HepG2 (cell line): ENCODE measurements around the gene LRPPRC. TPM values are rescaled to one million over a fixed set of nuclear protein-coding genes. Genes with fewer than 3 reads are reported as not detected.

Experiments
- ATAC-seq: fragments of 200-7000 bp; cut with Tn5 transposase; 3 replicates; pipeline ENCODE4 v1.9.1; 2020; ENCODE audit warnings: mild to moderate bottlenecking, moderate library complexity
- BruUV-seq: library from RNA; stranded (reverse); fragments of 400-500 nt; replicated peaks from 2 replicates; lab custom pipeline; 2021; lab: Mats Ljungman, UMichigan
- CTCF ChIA-PET: fragments of 300-600 bp; formaldehyde crosslinking; extraction: SDS; loops from one replicate; lab custom pipeline; 2021; ENCODE audit warnings: low total read pairs, inconsistent platforms, low intra/inter-chr PET ratio; lab: Yijun Ruan, JAX
- POLR2A ChIA-PET: fragments of 350-600 bp; sonication (Branson Sonifier 250); formaldehyde crosslinking; loops from one replicate; lab custom pipeline; 2020; ENCODE audit warnings: antibody characterized with exemption, inconsistent platforms; lab: Yijun Ruan, JAX
- DNase-seq: peaks from one replicate; pipeline ENCODE4 v3.0.0-alpha.2; 2015; ENCODE audit warnings: low spot score
- FAIRE-seq: peaks from 3 replicates; lab custom pipeline; 2011; peaks lifted over from hg19 to GRCh38; lab: Jason Lieb, UNC
- H2AFZ ChIP-seq: one replicate; pipeline ENCODE4 v1.6.1; 2011; ENCODE audit warnings: low read length, inconsistent platforms
- H3K27ac ChIP-seq: fragments of 300-600 bp; 3 replicates; pipeline ENCODE4 v1.8.0; 2011; ENCODE audit warnings: mixed run types, mild to moderate bottlenecking, mixed read lengths, low read length, inconsistent platforms; ENCODE audit not compliant: insufficient read depth; ENCODE audit errors: extremely low read length
- H3K27me3 ChIP-seq, 2 experiments: fragments of 200-600 bp in 1 of 2; 2 replicates in 1 of 2; 3 replicates in 1 of 2; pipeline versions ENCODE4 v1.6.0 to v1.8.0; 2011; ENCODE audit warnings: low read length in 2 of 2, mild to moderate bottlenecking in 2 of 2, moderate library complexity in 2 of 2, inconsistent platforms in 1 of 2; ENCODE audit not compliant: insufficient read depth in 2 of 2, control insufficient read depth in 1 of 2
- H3K36me3 ChIP-seq, 2 experiments: fragments of 200-600 bp in 1 of 2; replicated peaks in 1 of 2; 2 replicates in 1 of 2; 3 replicates in 1 of 2; pipeline versions ENCODE4 v1.5.1 to v1.8.0; 2011; ENCODE audit warnings: low read length in 2 of 2, inconsistent platforms in 1 of 2; ENCODE audit not compliant: insufficient read depth in 2 of 2, control insufficient read depth in 1 of 2
- H3K4me1 ChIP-seq: 2 replicates; pipeline ENCODE4 v1.5.1; 2012; ENCODE audit warnings: low read length, inconsistent platforms; ENCODE audit not compliant: insufficient read depth
- H3K4me2 ChIP-seq: 2 replicates; pipeline ENCODE4 v1.6.0; 2011; ENCODE audit warnings: low read depth, low read length, inconsistent platforms
- H3K4me3 ChIP-seq, 3 experiments: fragments of 200-600 bp in 1 of 3; sonication (generic), shearing (Covaris generic) in 1 of 3; replicated peaks in 1 of 3; 2 replicates each; pipeline ENCODE4 v1.5.1; 2011 to 2016; ENCODE audit warnings: low read length in 3 of 3, inconsistent platforms in 2 of 3, low read depth in 2 of 3, mild to moderate bottlenecking in 2 of 3, control low read depth in 1 of 3, mixed read lengths in 1 of 3; ENCODE audit not compliant: insufficient read depth in 1 of 3
- H3K79me2 ChIP-seq: one replicate; pipeline ENCODE4 v1.6.1; 2011; ENCODE audit warnings: low read length, inconsistent platforms; ENCODE audit not compliant: insufficient read depth
- H3K9ac ChIP-seq: 2 replicates; pipeline ENCODE4 v1.6.0; 2011; ENCODE audit warnings: mild to moderate bottlenecking, low read depth, low read length, inconsistent platforms; ENCODE audit not compliant: insufficient read depth
- H3K9me3 ChIP-seq: 2 replicates; pipeline ENCODE4 v1.5.1; 2012; ENCODE audit warnings: mild to moderate bottlenecking, low read length
- H4K20me1 ChIP-seq: 2 replicates; pipeline ENCODE4 v1.6.0; 2011; ENCODE audit warnings: inconsistent platforms, mild to moderate bottlenecking, low read length, moderate library complexity; ENCODE audit not compliant: insufficient read depth
- AGO2 ChIP-seq: fragments of 200-400 bp; formaldehyde crosslinking; optimal IDR thresholded peaks from 2 replicates; pipeline ENCODE3; 2017; ENCODE audit warnings: mild to moderate bottlenecking, low read depth, low read length, moderate library complexity
- CBX5 ChIP-seq: sonication (generic); formaldehyde crosslinking; IDR thresholded peaks from 2 replicates; pipeline ENCODE4 v1.4.0; 2020; ENCODE audit warnings: missing genetic modification reagents, borderline replicate concordance
- FOXJ3 ChIP-seq: sonication (generic); formaldehyde crosslinking; IDR thresholded peaks from 2 replicates; pipeline ENCODE4 v1.4.0; 2020; ENCODE audit warnings: missing genetic modification reagents, mild to moderate bottlenecking, borderline replicate concordance
- HNF4A ChIP-seq: sonication (generic); formaldehyde crosslinking; IDR thresholded peaks from 2 replicates; pipeline ENCODE4 v1.4.0; 2020; ENCODE audit warnings: missing genetic modification reagents
- MBD4 ChIP-seq: IDR thresholded peaks from 2 replicates; pipeline ENCODE4 v1.6.1; 2012; ENCODE audit warnings: low read length, inconsistent platforms, borderline replicate concordance
- THYN1 ChIP-seq: sonication (generic); formaldehyde crosslinking; IDR thresholded peaks from 2 replicates; pipeline ENCODE4 v1.8.1; 2023; ENCODE audit warnings: low read depth, mild to moderate bottlenecking, moderate library complexity, missing genetic modification reagents, borderline replicate concordance
- TRIM24 ChIP-seq: sonication (generic); formaldehyde crosslinking; IDR thresholded peaks from 2 replicates; pipeline ENCODE4 v1.8.0; 2022; ENCODE audit warnings: mild to moderate bottlenecking, missing genetic modification reagents
- ZNF468 ChIP-seq: sonication (generic); formaldehyde crosslinking; IDR thresholded peaks from 2 replicates; pipeline ENCODE4 v1.8.0; 2022; ENCODE audit warnings: mild to moderate bottlenecking, moderate library complexity, missing genetic modification reagents
- ZNF879 ChIP-seq: sonication (generic); formaldehyde crosslinking; IDR thresholded peaks from 2 replicates; pipeline ENCODE4 v1.8.1; 2023; ENCODE audit warnings: missing genetic modification reagents
- WGBS: methylation state at CpG from one replicate; pipeline ENCODE4 v1.1.6; 2017; ENCODE audit warnings: low lambda C conversion rate; 5-methylcytosine and 5-hydroxymethylcytosine counted together
- in situ Hi-C: cut with HindIII; loops from 2 replicates; pipeline ENCODE4 v1.10.0; 2017; ENCODE audit warnings: low pct_unique_long_range_greater_than_20kb; ENCODE audit not compliant: extremely low pct_ligation_motif_present
- intact Hi-C: fragments of 100-400 bp; cut with micrococcal nuclease; formaldehyde crosslinking; loops from one replicate; pipeline ENCODE4 v1.10.0; 2022; ENCODE audit not compliant: unreplicated experiment
- polyA plus RNA-seq, 8 experiments: library from polyadenylated mRNA; depleted of rRNA in 3 of 8; stranded (reverse) in 7 of 8; unstranded in 1 of 8; fragments of >200 nt; fragmentation: Illumina TruSeq in 4 of 8; extraction: Trizol in 4 of 8; gene quantifications; 2 replicates each; pipeline versions ENCODE4 v1.2.1 to v1.2.3, GENCODE V29; 2011 to 2016; ENCODE audit warnings: low read depth in 4 of 8, missing spikeins in 1 of 8, mixed read lengths in 1 of 8; ENCODE audit not compliant: insufficient read depth in 1 of 8
- total RNA-seq, 5 experiments: library from RNA; depleted of rRNA; stranded (reverse); fragments of >200 nt; fragmentation: Illumina TruSeq; extraction: Trizol; gene quantifications; 2 replicates each; pipeline ENCODE4 v1.2.3, GENCODE V29; 2016; ENCODE audit warnings: low read depth in 1 of 5
- TF ChIP-seq, protein P1 (sequence below), 2 experiments: sonication (generic) in 1 of 2; formaldehyde crosslinking in 1 of 2; IDR thresholded peaks; 2 replicates each; pipeline versions ENCODE4 v1.4.0 to v1.6.1; 2018 to 2020; ENCODE audit warnings: missing genetic modification reagents in 2 of 2, borderline replicate concordance in 1 of 2, low read depth in 1 of 2, mild to moderate bottlenecking in 1 of 2, missing biosample characterization in 1 of 2
- TF ChIP-seq, protein P2 (sequence below): fragments of 450-650 bp; IDR thresholded peaks from 2 replicates; pipeline ENCODE4 v1.6.1; 2016

Gene LRPPRC
- total and polyA plus RNA-seq, 2 of the 13 experiments (the other 11 are each of a cell fraction or from before 2014, with no cell fraction given) = 117 to 167 TPM

DNA sequence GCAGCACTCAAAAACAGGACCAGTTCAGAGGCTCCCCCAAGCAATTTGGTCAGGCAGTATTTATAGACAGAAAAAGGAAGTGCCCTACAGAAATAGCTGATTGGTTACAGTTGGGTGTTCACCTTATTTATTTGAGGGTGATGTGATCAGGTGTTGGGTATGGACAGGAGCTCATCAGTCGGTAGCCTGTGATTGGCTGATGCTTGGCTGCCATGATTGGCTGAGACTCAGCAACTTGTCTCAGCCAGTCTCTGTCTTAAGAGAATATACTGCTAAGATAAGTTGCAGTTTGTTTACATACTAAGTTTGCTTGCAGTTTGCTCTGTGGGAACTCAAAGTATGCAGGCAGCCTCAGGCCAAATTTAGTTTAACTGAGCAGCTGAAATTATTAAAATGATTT is 147.6 kb downstream of the LRPPRC start:
- no peak for FAIRE-seq
- ChIA-PET CTCF (no interaction called here), POLR2A (no interaction called here)
- H3K4me2 ChIP-seq = no peak overlapping the region
- intact Hi-C loops = no loop called here
- H3K36me3 ChIP-seq = peaks cover 13 to 35% of the 10 kb centered on the region in 2 experiments; a peak in 4 of 5 replicates
- no peak overlapping the region for H2AFZ ChIP-seq
- no peak overlapping the region for H3K27ac ChIP-seq
- no peaks in the 10 kb centered on the region for H3K9me3 ChIP-seq
- H3K4me3 ChIP-seq = no peak overlapping the region
- no peaks in the 10 kb centered on the region for H3K79me2 ChIP-seq
- peaks cover 15% of the 10 kb centered on the region for H3K4me1 ChIP-seq
- WGBS = 93% methylated on average over 1 of the region's 1 CpG
- H3K27me3 ChIP-seq = no peaks in the 10 kb centered on the region
- TF ChIP-seq, protein P1, sequence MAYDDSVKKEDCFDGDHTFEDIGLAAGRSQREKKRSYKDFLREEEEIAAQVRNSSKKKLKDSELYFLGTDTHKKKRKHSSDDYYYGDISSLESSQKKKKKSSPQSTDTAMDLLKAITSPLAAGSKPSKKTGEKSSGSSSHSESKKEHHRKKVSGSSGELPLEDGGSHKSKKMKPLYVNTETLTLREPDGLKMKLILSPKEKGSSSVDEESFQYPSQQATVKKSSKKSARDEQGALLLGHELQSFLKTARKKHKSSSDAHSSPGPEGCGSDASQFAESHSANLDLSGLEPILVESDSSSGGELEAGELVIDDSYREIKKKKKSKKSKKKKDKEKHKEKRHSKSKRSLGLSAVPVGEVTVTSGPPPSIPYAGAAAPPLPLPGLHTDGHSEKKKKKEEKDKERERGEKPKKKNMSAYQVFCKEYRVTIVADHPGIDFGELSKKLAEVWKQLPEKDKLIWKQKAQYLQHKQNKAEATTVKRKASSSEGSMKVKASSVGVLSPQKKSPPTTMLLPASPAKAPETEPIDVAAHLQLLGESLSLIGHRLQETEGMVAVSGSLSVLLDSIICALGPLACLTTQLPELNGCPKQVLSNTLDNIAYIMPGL (CRISPR knock-in tag; IDR thresholded peaks at IDR 0.05; ENCODE audit: borderline replicate concordance in 1 of 2, low read depth in 1 of 2) = no peak
- no peak for TF ChIP-seq ZNF468 (CRISPR knock-in tag)
- no peak for TF ChIP-seq THYN1 (CRISPR knock-in tag)
- TF ChIP-seq MBD4 = no peak
- no peak for TF ChIP-seq ZNF879
- no peak for TF ChIP-seq AGO2
- TF ChIP-seq TRIM24 = no peak
- no peak for TF ChIP-seq HNF4A (CRISPR knock-in tag)
- TF ChIP-seq, protein P2, sequence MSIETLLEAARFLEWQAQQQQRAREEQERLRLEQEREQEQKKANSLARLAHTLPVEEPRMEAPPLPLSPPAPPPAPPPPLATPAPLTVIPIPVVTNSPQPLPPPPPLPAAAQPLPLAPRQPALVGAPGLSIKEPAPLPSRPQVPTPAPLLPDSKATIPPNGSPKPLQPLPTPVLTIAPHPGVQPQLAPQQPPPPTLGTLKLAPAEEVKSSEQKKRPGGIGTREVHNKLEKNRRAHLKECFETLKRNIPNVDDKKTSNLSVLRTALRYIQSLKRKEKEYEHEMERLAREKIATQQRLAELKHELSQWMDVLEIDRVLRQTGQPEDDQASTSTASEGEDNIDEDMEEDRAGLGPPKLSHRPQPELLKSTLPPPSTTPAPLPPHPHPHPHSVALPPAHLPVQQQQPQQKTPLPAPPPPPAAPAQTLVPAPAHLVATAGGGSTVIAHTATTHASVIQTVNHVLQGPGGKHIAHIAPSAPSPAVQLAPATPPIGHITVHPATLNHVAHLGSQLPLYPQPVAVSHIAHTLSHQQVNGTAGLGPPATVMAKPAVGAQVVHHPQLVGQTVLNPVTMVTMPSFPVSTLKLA = no peak
- TF ChIP-seq CBX5 (CRISPR knock-in tag) = no peak
- TF ChIP-seq FOXJ3 (CRISPR knock-in tag) = no peak
- H3K9ac ChIP-seq = no peak overlapping the region
- no peaks in the 10 kb centered on the region for H4K20me1 ChIP-seq
- BruUV-seq = no TSS peak
- no peak for ATAC-seq
- DNase-seq = no peak
- in situ Hi-C loops = no loop called here
